HG02642 (cell line): ENCODE data around the gene DCLRE1B.
A peak's percentile ranks its signal among the peaks of the same experiment; 100 is the strongest.

Experiments used
- ATAC-seq: cut with Tn5 transposase; IDR thresholded peaks from one replicate; pipeline ENCODE4 v1.9.1; 2021; ENCODE audit warnings: mild to moderate bottlenecking; ENCODE audit not compliant: unreplicated experiment, poor library complexity

DCLRE1B gene

GRCh38 chr1:113904674-113905434 is at the start of gene DCLRE1B, which contains the start of gene AP4B1:
DCLRE1B (plus strand) TSS chr1:113905326; CDS start chr1:113905587, 261 bp downstream.
AP4B1 (minus strand) TSS chr1:113904799; CDS start chr1:113904717, 82 bp downstream.
- peak; percentile 92 for ATAC-seq

GRCh38 chr1:113855630-113856400 is 49.3 kb upstream of the DCLRE1B start:
- no peak for ATAC-seq

GRCh38 chr1:113856401-113856790 is 48.7 kb upstream of the DCLRE1B start:
- ATAC-seq, result no peak

- no peak for ATAC-seq
These were observed 47.4 kb upstream of the DCLRE1B start for GRCh38 chr1:113857776-113858175.

GRCh38 chr1:113858418-113858817 is 46.7 kb upstream of the DCLRE1B start:
- ATAC-seq, result peak; percentile 32

- ATAC-seq, result no peak
These were observed 46.1 kb upstream of the DCLRE1B start for GRCh38 chr1:113858982-113859381.

DNA sequence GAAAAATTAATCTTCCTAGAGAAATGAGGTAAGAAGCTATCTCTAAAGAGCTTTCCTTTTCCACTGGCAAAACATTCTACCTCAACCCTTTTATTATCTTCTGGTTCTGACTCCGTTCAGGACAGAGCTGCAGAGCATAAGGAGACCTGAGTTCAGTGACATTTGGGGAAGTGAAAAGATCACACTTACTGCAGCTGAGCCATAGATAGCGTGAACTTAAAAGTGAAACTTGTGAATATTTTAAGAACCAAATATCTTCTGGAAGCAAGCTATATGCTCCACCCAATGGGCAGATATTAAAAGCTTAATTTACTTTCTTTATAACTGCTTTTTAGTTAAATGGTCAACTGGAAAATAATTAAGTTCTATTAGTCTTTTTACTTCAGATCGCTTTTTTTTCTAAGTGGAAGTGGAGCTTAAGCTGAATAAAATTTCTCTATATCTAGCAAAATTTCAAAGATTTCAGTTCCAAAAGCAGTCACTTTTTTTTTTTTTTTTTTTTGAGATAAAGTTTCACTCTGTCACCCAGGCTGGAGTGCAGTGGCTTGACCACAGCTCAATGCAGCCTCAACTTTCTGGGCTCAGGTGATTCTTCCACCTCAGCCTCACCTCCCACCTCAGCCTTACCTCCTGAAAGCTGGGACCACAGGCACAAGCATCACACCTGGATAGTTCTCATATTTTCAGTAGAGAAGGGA is 45.5 kb upstream of the DCLRE1B start:
- ATAC-seq, result peak; percentile 93

DNA sequence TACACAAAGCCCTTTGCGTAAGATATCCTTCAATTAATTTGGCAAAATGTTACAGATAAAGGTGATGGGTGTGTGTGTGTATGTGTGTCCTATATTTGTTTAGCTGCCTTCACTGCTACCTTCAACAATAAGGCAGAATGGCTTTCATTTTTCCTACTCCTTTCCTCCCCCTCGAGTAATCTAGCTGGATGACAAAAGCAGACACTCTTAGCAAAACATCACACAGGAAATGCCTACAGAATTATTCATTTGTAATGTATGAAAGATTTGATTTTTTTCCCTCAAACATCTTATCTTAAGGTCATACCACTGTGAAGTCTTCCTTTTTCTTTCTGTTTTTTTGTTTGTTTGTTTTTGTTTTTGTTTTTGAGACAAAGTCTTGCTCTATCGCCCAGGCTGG is 44.2 kb upstream of the DCLRE1B start:
- no peak for ATAC-seq

- ATAC-seq, result no peak
These were observed 43.5 kb upstream of the DCLRE1B start for GRCh38 chr1:113861641-113862040.

DNA sequence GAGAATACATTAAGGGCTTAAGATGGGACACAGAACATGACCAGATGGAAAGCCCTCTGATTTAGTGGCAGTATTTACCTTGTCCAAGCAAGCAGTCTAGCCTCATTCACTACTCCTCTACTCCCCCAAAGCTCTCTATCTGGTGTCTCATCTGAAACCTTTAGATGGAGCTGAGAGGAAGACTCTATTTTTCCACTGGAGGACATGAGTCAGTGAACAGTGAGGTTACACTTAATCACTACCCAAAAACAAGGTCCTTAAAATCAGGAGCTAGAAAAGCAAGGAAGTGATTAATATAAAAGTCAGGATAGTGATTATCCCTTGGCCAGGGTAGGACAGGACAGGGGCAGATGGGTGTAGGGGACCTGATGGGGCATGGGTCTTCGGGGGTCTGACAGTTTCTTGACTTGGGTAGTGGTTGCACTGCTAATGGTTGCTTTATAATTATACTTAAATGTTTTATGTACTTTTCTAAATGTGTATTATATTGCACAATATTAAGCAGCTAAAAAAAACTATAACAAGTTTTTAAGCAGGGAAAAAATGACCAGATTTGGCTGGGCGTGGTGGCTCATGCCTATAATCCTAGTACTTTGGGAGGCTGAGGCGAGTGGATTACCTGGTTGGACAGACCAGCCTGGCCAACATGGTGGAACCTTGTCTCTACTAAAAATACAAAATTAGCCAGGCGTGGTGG is 36.6 kb upstream of the DCLRE1B start:
- no peak for ATAC-seq

DNA sequence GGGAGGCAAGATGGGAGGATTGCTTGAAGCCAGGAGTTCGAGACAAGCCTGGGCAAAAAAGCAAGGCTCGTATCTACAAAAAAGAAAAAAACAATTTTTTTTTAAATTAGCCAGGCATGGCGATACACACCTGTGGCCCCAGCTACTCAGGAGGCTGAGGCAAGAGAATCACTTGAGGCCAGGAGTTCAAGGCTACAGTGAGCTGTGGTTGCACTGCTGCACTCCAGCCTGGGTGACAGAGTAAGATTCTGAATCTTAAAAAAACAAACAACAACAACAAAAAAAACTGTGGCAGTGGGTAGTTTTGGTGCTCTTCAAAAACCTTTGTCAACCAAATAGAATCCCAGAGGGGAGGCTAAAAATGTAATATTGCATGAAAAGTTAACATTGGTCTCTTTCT is 34.3 kb upstream of the DCLRE1B start:
- no peak for ATAC-seq

DNA sequence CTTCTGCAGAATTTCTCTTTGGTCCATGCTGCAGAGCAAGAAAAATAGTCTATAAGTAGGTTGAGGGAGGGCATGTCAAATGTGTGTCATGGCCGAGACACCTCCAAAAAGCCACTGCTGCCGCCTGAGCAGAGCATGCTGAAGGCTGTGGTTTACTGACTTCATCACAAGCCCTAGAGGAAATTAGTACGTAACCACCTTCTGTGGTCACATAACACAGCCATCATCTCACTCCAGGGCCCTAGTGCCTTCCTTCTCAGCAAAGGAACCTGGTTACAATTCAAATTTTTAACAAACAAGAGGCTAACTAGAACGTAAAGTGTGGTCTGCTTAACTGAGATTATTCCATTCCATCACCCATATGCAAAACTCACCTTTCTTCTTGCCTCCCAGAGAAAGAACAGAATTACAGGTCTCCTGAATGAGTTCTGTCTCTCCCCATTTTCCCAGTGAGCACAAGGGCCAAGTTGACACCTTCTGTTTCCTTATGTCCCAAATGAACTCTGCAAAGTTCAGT is 33.5 kb upstream of the DCLRE1B start, which contains the start of gene PTPN22:
Gene PTPN22 (minus strand): TSS at position 116 of the 517 bp plus-strand sequence.
- ATAC-seq, result peak; percentile 92

DNA sequence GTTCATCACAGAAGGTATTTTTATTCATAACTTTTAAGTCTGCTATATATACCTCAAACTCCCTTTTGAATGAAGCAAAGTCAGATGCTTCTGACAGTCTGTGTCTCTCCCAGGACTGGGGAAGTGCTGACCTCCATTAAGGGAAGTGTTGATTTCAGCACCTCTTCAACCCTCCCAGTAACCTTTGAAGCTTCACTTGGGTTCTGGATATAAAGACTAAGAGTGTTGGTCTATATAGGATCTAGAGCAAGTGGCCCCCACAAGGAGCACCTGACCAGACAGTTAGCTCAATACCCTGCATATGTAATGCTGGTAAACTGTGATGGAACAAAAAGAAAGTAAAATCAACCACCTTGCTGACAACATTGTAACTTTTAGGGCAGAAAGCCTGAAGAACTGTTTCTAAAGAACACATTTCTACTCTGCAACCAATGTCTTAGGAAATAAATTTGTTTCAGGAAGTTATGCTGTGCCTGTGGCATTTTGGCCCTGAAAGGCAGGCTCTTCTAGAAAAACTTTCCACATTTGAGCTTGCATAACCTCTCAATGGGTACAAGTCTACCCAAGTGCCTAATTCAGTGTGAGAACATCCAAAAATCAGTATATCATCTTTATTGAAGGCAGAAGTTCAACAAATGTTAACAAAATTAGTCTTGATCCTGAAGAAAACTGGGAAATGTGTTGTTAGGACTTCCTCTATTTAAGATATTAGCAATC is 32.7 kb upstream of the DCLRE1B start:
- ATAC-seq, result peak; percentile 13

GRCh38 chr1:113874012-113874879 is 30.9 kb upstream of the DCLRE1B start:
- no peak for ATAC-seq

DNA sequence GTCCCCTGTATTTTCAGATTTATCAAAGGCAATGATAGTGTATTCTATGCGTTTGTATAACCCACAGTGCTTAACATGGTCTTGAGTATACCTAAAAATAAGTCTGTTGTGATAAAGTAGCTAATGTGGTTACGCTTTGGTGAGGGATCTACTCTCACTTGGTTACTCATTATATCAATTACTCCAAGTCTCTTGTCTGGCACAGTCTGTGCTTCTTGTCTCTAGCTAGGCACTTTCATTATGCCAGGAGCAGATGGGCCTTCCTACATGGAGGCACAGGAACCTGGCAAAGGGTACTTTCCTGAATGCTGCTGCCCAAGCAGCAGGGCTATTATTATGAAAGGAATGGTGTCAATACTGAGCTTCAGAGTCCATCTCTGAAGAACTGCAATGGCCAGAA is 29.4 kb upstream of the DCLRE1B start:
- ATAC-seq, result peak; percentile 29

- no peak for ATAC-seq
These were observed 28.9 kb upstream of the DCLRE1B start for GRCh38 chr1:113876176-113876575.

- ATAC-seq, result no peak
These were observed 25.4 kb upstream of the DCLRE1B start for GRCh38 chr1:113879739-113880038.

- ATAC-seq, result no peak
These were observed 23.5 kb upstream of the DCLRE1B start for GRCh38 chr1:113881661-113882060.
